Breast epithelium (tissue), 3 donors: ENCODE results near the gene DMRTB1.

Source experiments
- CTCF ChIP-seq, 3 donors: fragments of 450-650 bp; IDR thresholded peaks; one replicate each; pipeline ENCODE4 v1.5.1; 2016 to 2017; ENCODE audit warnings: antibody characterized with exemption in 3 of 3, mild to moderate bottlenecking in 3 of 3, moderate library complexity in 3 of 3
- POLR2A ChIP-seq: fragments of 450-650 bp; IDR thresholded peaks from one replicate; pipeline ENCODE4 v1.6.1; 2016; ENCODE audit warnings: antibody characterized with exemption, mild to moderate bottlenecking, moderate library complexity
- POLR2AphosphoS5 ChIP-seq, 3 donors: sonication (generic); formaldehyde crosslinking; IDR thresholded peaks; one replicate each; pipeline ENCODE4 v1.6.1; 2017; ENCODE audit warnings: antibody characterized with exemption in 3 of 3

- TF ChIP-seq CTCF (IDR thresholded peaks at IDR 0.05) (no peak), POLR2A (no peak), POLR2AphosphoS5 (IDR thresholded peaks at IDR 0.05) (no peak)
These were observed 19.3 kb downstream of the DMRTB1 start for GRCh38 chr1:53478502-53478818.
